IPS-18c (cell line): ENCODE results near the gene KIAA0753.
"Not testable (repeated sequence)": the region's sequence is repeated elsewhere in the genome, so short reads cannot be mapped to it uniquely, and the experiment has no call there.

Experiments
- H3K4me3 ChIP-seq: 2 replicates; pipeline ENCODE4 v1.7.0; 2013; ENCODE audit warnings: low read depth, mild to moderate bottlenecking, low read length, moderate library complexity; ENCODE audit not compliant: insufficient read depth
- H3K9me3 ChIP-seq: one replicate; pipeline ENCODE4 v1.6.1; 2013; ENCODE audit warnings: mild to moderate bottlenecking, low read length, moderate library complexity; ENCODE audit not compliant: control insufficient read depth, insufficient read depth

The KIAA0753 gene

DNA sequence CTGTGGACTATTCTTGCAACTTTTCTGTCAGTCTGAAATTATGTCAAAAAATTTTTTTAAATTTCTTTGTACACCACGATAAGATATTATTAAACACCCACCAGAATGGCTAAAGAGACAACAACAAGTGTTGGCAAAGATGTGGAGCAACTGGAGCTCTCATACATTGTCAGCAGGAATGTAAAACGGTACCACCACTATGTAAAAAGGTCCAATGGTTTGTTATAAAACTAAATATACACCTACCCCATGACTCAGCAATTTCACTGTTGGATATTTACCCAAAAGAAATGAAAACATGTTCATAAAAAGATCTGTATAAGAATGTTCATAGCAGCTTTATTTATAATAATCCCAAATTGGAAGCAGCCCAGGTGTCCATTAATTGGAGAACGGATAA lies 7.2 kb downstream of the KIAA0753 start:
- Histone ChIP-seq H3K4me3 (no peak overlapping the region), H3K9me3 (no peaks in the 10 kb centered on the region)

DNA sequence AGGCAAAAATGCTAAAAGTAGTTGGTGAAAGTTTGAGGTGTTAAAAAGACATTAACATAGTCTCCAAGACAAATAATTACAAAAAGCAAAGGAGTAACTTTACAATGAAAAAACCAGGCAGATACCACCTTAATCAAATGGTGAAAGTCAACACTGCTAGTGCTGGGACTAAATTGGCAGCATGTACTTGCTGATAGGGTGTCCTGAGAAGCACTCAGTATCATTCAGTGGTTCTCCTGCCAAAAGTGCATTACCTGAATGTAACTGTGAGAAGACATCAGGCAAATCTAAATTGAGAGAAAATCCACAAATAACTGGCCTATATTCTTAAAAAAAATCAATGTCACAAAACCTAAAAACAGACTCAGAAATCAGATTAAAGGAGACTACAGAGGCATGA lies 8.0 kb downstream of the KIAA0753 start:
- H3K4me3 ChIP-seq = no peak overlapping the region
- H3K9me3 ChIP-seq = no peaks in the 10 kb centered on the region

DNA sequence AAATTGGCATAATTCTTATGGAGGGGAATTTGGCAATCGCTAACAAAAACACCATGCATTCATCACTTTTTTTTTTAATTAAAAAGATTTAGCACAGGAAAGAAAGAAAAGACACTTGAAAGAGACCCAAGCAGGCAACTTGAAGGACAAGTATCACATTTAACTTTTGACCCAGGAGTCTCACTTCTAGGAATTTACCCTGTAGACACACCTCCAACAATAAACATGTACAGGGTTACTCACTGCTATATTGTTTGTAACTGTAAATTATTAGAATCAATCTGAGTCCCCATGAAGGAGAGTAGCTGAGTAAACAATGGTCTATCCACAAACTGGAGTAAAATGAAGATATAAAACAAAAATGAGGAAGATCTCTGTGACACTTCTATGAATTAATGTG lies 10.1 kb downstream of the KIAA0753 start:
- no peak overlapping the region for H3K4me3 ChIP-seq
- H3K9me3 ChIP-seq = no peaks in the 10 kb centered on the region

DNA sequence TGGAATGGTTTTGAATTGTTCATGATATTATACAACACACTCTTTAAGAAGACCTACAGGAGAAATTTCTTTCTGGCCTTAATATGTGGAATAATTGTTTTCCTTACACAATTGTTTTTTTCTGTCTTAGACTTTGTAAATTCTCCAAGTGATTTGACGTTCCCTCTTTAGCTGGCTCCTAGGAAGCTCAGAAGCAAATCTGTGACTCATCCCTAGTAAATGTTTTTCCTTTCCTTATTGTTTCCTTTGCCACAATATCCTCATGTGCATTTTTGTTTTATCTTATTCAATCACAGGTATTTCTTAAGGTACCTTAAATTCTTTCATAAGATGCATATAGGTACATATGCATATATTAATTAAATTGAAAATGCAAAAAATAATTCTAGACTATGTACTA lies 13.5 kb downstream of the KIAA0753 start:
- no peak overlapping the region for H3K4me3 ChIP-seq
- H3K9me3 ChIP-seq = no peaks in the 10 kb centered on the region

DNA sequence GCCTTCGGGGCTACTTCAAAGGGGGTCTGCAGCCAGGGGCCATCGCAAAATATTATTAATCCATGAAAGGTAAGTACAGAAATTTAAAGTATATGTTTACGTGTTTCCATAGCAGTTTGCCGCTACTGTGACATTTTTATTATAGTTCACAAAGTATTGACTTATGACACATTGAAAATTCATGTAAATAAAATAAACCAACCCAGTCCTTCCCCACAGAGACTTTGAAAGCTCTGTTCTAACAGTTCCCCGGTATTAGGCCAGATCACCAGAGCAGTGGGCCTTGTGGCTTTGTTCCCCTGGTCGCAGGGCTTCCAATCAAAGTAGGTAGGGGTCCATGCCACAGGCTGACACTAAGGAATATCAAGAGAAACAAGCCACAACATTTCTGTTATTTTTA lies 13.9 kb downstream of the KIAA0753 start:
- no peaks in the 10 kb centered on the region for H3K9me3 ChIP-seq
- no peak overlapping the region for H3K4me3 ChIP-seq

DNA sequence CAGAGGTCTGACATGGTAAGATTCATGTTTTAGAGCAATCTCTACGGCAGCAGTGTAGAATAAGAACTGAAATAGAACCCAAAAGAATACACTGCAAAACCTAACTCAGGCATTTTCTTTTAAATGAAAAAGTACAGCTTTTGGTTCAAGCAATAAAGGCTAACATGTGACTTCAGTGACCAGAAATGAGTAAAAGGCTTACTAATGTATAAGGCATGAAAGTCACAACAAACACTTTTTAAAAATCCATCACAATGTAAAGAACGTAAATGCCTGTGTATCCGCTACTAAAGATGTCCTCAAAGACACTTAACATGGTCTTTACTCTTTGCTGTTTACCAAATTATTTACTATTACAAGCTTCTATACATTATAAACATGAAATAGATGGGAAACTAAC lies 16.6 kb downstream of the KIAA0753 start:
- no peaks in the 10 kb centered on the region for H3K9me3 ChIP-seq

DNA sequence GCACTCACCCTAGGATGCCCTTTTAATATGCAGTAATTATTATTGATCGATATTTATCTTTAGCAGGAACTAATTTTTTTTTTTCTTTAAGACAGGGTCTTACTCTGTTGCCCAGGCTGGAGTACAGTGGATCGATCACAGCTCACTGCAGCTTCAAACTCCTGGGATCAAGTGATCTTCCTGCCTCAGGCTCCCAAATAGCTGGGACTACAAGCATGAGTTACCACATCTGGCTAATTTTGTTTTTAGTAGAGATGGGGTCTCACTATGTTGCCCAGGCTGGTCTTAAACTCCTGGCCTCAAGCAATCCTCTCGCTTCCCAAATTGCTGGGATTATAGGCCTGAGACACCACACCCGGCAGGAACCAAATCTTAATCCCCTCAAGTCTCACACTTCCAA lies 29.3 kb downstream of the KIAA0753 start:
- no peak overlapping the region for H3K4me3 ChIP-seq
- no peaks in the 10 kb centered on the region for H3K9me3 ChIP-seq

More for the DNA sequence above, 16.6 kb downstream of the KIAA0753 start:
- H3K4me3 ChIP-seq = no peak overlapping the region

DNA sequence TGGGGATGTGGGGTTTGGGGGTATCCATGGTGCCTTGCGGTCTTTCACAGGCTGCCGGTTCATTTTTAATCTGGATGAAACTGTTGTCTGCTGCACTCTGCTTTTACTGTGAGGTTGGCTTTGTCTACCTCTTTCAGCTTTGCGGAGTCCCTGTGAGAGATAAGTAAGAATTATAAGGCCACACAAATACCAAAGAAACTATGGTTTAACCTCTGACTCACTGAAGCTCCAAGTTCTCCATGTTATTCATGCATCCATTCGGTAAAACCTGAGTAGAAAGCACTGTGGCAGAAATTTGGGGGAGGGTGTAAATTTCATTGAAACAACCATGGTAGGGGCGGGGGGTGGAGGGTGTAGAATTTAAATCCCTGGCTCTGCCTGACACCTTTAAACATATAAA lies 30.5 kb downstream of the KIAA0753 start:
- no peaks in the 10 kb centered on the region for H3K9me3 ChIP-seq
- no peak overlapping the region for H3K4me3 ChIP-seq

DNA sequence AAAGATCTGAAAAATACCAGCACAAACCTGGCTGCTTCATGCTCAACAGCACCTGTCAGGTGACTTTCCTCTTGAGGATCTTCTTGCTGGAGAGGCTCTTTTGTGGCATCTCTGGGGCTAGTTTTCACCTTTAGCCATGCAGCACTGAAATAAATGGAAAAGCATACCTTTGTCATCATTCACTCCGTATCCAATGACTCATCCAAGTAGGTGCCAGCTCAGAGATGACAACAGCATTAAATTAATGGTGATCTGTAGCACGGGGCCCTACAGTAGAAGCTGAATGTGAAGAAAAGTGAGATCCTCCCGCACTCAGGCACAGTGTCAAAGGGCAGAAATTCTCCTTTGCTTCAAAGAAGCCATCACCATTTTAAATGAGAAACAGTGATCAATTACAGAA lies 32.2 kb downstream of the KIAA0753 start:
- no peaks in the 10 kb centered on the region for H3K9me3 ChIP-seq
- no peak overlapping the region for H3K4me3 ChIP-seq

DNA sequence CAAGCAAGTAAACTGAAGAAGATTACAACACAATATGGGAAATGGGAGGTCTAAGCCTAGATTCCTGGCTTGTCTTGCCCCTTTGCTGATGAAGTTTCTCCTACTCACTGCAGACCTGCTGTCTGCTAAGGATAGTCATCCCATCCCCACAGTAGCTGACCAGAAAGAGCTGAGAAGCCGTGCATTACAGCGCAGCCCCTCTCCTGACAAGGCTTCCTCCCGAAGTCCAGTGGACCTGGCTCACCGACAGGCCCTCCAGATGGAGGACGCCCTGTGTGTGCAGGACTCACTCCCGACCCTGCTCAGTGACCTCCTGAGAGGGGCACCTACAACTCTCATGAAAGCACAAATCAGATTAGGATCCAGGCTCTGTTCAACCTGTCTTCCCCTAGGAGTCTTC lies 35.4 kb downstream of the KIAA0753 start:
- H3K4me3 ChIP-seq = no peak overlapping the region
- no peaks in the 10 kb centered on the region for H3K9me3 ChIP-seq

DNA sequence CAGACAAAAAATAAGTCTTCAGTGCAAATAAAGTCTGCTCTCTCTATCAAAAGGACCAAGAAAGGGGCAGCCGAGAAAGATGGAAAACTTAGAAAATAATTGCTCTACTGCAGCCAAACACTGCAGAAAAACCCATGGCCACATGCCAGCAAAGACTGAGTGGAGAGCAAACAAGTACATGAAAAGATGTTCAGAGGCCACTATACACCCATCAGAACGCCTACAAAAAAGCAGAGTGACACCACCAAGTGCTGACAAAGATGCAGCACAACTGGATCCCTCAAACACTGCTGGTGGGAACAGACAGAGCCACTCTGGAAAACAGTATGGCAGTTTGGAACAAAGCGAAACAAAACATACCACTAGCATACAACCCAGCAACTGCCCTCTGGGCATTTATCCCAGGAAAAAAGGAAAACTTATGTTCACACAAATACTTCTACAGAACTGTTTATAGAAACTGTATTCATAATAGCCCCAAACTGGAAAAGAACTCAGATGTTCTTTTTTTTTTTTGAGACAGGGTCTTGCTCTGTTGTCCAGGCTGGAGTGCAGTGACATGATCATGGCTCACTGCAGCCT lies 36.7 kb downstream of the KIAA0753 start:
- no peaks in the 10 kb centered on the region for H3K9me3 ChIP-seq
- H3K4me3 ChIP-seq = no peak overlapping the region

DNA sequence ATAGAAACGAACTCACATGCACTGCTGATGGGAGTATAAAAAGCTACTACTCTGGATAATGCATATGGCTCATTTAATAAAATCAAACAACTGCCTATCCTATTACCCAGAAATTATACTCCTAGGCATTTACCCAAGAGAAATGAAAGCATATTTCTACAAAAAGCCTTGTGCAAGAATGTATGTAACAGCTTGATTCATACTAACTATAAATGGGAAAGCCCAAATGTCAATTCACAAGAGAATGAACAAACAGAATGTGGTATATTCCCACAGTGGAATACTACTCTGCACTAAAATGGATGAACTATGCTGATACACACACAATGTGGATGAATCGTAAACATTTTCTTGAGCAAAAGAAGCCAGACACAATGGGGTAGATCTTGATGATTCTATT lies 38.4 kb downstream of the KIAA0753 start:
- no peak overlapping the region for H3K4me3 ChIP-seq
- H3K9me3 ChIP-seq = no peaks in the 10 kb centered on the region

DNA sequence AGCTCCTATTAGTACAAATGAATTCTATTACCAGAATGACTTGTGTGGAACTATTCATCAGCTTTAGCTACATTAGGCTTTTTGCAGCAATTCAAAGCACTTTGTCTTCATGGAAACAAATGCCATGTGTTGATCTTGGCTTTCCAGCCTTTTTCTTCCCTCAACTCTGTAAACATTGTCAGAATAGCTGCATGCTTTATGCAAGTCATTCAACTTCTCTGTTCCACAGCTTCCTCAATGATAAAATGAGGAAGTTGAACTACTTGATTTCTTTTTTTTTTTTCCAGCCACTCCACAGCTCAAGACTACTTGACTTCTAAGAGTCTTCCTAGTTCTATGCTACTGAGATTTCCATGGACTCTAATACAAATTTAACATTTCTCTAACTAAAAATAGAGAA lies 41.1 kb downstream of the KIAA0753 start:
- no peak overlapping the region for H3K4me3 ChIP-seq

DNA sequence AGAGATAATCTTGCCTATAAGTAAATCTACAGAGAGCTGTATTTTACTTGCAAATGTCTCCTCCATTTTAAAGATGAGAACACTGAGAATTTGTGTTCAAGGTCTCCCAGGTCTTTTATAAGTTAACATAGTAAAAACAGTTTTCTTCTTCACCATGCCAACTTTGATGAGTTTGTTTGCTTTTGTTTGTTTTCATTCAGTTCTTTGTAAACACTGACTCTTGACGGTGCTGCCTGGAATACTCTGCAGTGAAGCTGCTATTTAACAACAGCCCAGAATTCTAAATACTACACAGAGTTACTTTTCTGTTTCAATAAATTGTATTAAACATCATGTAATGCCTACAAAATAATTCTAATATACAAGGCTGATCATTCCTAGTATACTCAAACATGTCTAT lies 42.8 kb downstream of the KIAA0753 start:
- H3K9me3 ChIP-seq = no peaks in the 10 kb centered on the region
- no peak overlapping the region for H3K4me3 ChIP-seq

More for the DNA sequence above, 41.1 kb downstream of the KIAA0753 start:
- no peaks in the 10 kb centered on the region for H3K9me3 ChIP-seq

DNA sequence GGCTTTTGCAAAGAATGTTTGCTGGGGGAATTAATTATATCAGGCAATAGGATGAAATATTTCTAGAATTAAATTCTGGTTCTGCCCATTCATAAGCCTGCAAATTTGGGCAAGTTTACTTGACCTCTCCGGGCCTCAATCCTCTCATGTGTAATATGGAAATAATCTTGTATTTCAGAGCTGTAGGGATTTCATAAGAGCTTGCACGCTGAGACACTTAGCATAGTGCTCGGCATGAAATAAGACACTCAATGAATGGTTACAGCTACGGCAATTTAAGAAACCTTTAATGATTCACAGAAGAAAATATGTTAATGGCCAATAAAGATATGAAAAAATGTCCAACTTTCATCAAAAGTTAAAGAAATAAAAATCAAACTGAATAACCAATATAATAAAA lies 43.6 kb downstream of the KIAA0753 start:
- H3K4me3 ChIP-seq = no peak overlapping the region
- H3K9me3 ChIP-seq = no peaks in the 10 kb centered on the region

DNA sequence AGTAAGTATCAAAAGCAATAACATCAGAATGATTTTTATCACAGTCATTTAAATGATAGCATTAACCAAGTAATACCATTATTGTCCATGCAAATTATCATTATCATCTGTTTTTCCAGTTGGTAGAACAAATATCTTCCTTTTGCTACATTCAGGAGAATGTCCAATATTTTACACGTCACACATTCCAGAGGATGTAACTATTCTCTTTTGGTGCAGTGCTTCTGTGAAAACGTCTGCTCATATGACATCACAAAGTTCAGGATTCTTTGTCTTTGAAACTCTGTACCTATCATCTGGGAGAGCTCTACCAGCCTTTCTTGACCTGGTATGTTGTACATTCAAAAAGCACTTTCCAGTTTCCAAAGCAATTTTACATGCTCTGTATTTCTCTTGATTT lies 44.0 kb downstream of the KIAA0753 start:
- Histone ChIP-seq H3K4me3 (no peak overlapping the region), H3K9me3 (no peaks in the 10 kb centered on the region)

DNA sequence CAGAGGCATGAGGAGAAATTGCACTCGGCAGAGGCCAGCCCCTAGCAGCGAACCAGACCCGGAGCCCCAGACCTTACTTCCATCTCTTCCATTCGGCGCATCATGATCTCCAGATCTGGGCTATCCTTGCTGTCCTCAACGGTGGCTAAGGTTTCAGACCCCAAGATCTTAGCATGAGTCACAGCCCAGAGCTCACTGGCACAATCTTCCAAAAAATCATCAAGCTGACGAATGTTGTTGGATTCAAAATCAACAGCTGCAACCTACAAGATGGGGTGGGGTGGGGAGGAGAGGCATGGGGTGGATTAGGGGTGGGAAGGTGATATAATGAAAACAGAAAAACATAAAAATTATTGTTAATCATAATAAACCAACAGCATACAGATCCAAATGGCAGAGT lies 44.4 kb downstream of the KIAA0753 start:
- Histone ChIP-seq H3K9me3 (no peaks in the 10 kb centered on the region), H3K4me3 (no peak overlapping the region)

DNA sequence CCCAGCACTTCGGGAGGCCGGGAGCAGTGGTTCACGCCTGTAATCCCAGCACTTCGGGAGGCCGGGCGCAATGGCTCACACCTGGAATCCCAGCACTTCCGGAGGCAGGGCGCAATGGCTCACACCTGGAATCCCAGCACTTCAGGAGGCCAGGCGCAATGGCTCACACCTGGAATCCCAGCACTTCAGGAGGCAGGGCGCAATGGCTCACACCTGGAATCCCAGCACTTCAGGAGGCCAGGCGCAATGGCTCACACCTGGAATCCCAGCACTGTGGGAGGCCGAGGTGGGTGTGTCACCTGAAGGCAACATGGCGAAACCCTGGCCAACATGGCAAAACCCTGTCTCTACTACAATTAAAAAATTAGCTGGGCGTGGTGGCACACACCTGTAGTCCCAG lies 47.1 kb downstream of the KIAA0753 start:
- H3K9me3 ChIP-seq = not testable (repeated sequence)

DNA sequence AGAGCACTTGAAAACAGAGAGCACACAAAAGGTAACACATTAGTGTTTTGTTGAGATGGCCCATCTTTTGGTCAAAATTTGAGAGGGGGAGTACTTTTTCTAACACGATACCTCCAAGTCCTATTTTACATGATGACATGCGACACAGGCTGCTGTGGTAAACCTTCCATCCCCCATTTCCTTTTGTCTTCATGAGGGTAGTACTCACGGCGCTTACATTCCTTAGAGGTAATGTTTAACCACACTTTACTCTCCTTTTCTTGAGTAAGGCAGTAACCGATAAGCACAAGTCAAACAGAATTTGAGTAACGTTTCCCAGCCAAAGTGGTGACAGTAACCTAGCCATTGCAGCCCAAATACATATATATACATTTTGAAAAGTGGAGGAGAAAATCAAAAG lies 48.3 kb downstream of the KIAA0753 start:
- no peak overlapping the region for H3K4me3 ChIP-seq
- no peaks in the 10 kb centered on the region for H3K9me3 ChIP-seq

More for the DNA sequence above, 47.1 kb downstream of the KIAA0753 start:
- H3K4me3 ChIP-seq = not testable (repeated sequence)
